Activated CD8-positive, alpha-beta memory T cell treated with anti-CD3 and anti-CD28 coated beads, Interleukin-2, amount 10 ng/mL, durations not matched to agents 7 days and 5 days (primary cell): ENCODE results near the gene PASD1. TPM values are rescaled to one million over a fixed set of nuclear protein-coding genes. Genes with fewer than 3 reads are reported as not detected.
"Not testable (repeated sequence)": the region's sequence is repeated elsewhere in the genome, so short reads cannot be mapped to it uniquely, and the experiment has no call there.

Experiments
- ATAC-seq: fragments of 150-1000 bp; cut with Tn5 transposase; one replicate; pipeline ENCODE4 v1.10.0; 2021; ENCODE audit warnings: moderate library complexity
- CTCF ChIA-PET: fragments of 350-600 bp; sonication (Branson Sonifier 250); formaldehyde crosslinking; loops from one replicate; lab custom pipeline; 2021; ENCODE audit warnings: antibody characterized with exemption; lab: Charles Lee
- DNase-seq: peaks from one replicate; pipeline ENCODE4 v3.0.0-alpha.2; 2020
- H3K27ac Mint-ChIP-seq: one replicate; pipeline ENCODE4 v1.8.0; 2021; ENCODE audit warnings: mild to moderate bottlenecking, mixed read lengths
- H3K27me3 Mint-ChIP-seq: one replicate; pipeline ENCODE4 v1.8.0; 2021; ENCODE audit warnings: mixed read lengths
- H3K36me3 Mint-ChIP-seq: one replicate; pipeline ENCODE4 v1.8.0; 2021; ENCODE audit warnings: mild to moderate bottlenecking, mixed read lengths
- H3K4me1 Mint-ChIP-seq: one replicate; pipeline ENCODE4 v1.8.0; 2021; ENCODE audit warnings: mixed read lengths
- H3K4me3 Mint-ChIP-seq: one replicate; pipeline ENCODE4 v1.8.0; 2021; ENCODE audit warnings: mild to moderate bottlenecking, moderate library complexity, mixed read lengths
- H3K9me3 Mint-ChIP-seq: one replicate; pipeline ENCODE4 v1.8.0; 2022; ENCODE audit warnings: low read depth, mixed read lengths
- total RNA-seq, 2 experiments: library from RNA; stranded (reverse); gene quantifications; one replicate each; pipeline ENCODE4 v1.2.3, GENCODE V29; 2021

The PASD1 gene
- total RNA-seq, 2 experiments from 2014 or later, result not detected

- ATAC-seq, result no peak
- no peaks in the 10 kb centered on the region for H3K27me3 Mint-ChIP-seq
- H3K36me3 Mint-ChIP-seq, result no peaks in the 10 kb centered on the region
- no peak for DNase-seq
- CTCF ChIA-PET, result no interaction called here
- H3K4me1 Mint-ChIP-seq, result no peaks in the 10 kb centered on the region
- no peaks in the 10 kb centered on the region for H3K9me3 Mint-ChIP-seq
- H3K4me3 Mint-ChIP-seq, result no peak overlapping the region
- H3K27ac Mint-ChIP-seq, result no peak overlapping the region
These were observed 112.7 kb downstream of the PASD1 start for GRCh38 chrX:151676196-151676595.

- no peaks in the 10 kb centered on the region for H3K36me3 Mint-ChIP-seq
- ATAC-seq, result no peak
- no peak overlapping the region for H3K4me3 Mint-ChIP-seq
- H3K27me3 Mint-ChIP-seq, result peaks cover 8% of the 10 kb centered on the region
- H3K9me3 Mint-ChIP-seq, result no peaks in the 10 kb centered on the region
- CTCF ChIA-PET, result no interaction called here
- no peak overlapping the region for H3K27ac Mint-ChIP-seq
- peaks cover 2% of the 10 kb centered on the region for H3K4me1 Mint-ChIP-seq
- no peak for DNase-seq
These were observed 116.4 kb downstream of the PASD1 start for GRCh38 chrX:151679798-151680402.

- H3K27me3 Mint-ChIP-seq, result peaks cover 8% of the 10 kb centered on the region
- H3K4me1 Mint-ChIP-seq, result peaks cover 2% of the 10 kb centered on the region
- no peak overlapping the region for H3K4me3 Mint-ChIP-seq
- no peaks in the 10 kb centered on the region for H3K9me3 Mint-ChIP-seq
- CTCF ChIA-PET, result interaction anchor here (1.2 kb wide), 1 partner anchor 527 kb away, joined by 3 read pairs; no protein-coding TSS in a partner anchor
- no peaks in the 10 kb centered on the region for H3K36me3 Mint-ChIP-seq
- no peak overlapping the region for H3K27ac Mint-ChIP-seq
- DNase-seq (peak; percentile 64), ATAC-seq (no peak)
These were observed 117.3 kb downstream of the PASD1 start for GRCh38 chrX:151680805-151681204.

- no peak for ATAC-seq
- H3K9me3 Mint-ChIP-seq, result no peaks in the 10 kb centered on the region
These were observed 124.2 kb downstream of the PASD1 start for GRCh38 chrX:151687635-151688034.

DNA sequence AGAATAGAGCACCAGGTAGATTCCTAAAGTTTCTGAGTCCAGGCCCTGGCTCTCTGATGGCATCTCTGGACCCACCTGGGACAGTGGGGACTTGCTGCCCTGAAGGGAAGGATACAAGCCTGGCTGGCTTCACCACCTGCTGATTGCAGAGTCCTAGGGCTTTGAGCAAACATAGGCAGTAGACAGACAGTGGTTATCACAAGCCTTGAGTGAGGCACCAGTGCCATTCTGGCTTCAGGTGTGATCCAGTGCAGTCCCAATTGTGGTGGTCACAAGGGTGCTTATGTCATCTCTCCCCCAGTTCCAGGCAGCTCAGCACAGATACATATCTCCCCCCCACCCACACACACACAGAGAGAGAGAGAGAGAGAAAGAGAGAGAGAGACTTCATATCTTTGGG is 125.2 kb downstream of the PASD1 start:
- no peaks in the 10 kb centered on the region for H3K9me3 Mint-ChIP-seq
- no peak overlapping the region for H3K4me3 Mint-ChIP-seq
- no peaks in the 10 kb centered on the region for H3K4me1 Mint-ChIP-seq
- no peak overlapping the region for H3K27ac Mint-ChIP-seq
- CTCF ChIA-PET, result no interaction called here
- no peaks in the 10 kb centered on the region for H3K36me3 Mint-ChIP-seq
- DNase-seq, result no peak
- ATAC-seq, result no peak
- peaks cover 5% of the 10 kb centered on the region for H3K27me3 Mint-ChIP-seq

More at GRCh38 chrX:151687635-151688034, 124.2 kb downstream of the PASD1 start:
- DNase-seq, result no peak
- Mint-ChIP-seq H3K4me3 (no peak overlapping the region), H3K36me3 (no peaks in the 10 kb centered on the region), H3K27ac (no peak overlapping the region), H3K4me1 (peaks cover 2% of the 10 kb centered on the region), H3K27me3 (peaks cover 8% of the 10 kb centered on the region)
- CTCF ChIA-PET, result no interaction called here

DNA sequence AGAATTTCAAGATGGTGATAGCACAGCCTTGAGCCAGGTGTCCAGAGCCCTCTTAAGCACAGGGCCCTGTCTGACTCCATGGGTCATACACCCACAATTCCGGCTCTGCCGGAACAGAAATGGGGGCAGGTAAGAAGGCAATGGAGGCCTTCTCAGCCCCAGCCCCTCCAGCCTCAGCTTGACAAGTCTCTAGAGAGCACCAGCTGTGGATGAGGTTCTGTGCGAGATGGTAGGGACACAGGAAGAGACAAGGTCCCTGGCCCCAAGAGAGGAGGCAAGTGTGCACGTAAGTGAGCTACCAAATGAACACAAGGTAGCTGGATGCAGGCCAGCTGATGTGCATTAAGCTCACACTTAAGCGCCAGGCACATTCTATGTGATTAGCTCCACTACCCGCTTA is 129.3 kb downstream of the PASD1 start:
- no peak overlapping the region for H3K27ac Mint-ChIP-seq

DNA sequence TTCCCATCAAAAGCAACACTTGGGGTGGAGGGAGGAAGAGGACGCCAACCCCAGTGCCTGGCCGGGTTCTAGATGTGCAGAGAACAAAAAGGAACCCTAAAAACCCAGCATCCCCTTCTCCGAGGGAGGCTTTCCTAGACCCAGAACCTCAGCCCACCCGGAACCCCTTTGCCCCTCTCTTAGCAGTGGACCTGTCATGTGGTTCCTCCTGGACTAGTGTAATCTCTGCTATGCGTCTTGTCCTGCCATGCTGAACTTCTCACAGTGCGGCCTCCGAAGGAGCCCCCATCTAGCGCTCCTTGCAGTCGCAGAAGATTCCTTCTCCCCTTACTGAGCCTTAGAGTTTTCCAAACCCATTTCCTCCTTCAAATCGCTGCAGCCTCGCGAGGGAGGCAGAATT is 130.6 kb downstream of the PASD1 start:
- Mint-ChIP-seq H3K4me1 (no peaks in the 10 kb centered on the region), H3K36me3 (no peaks in the 10 kb centered on the region), H3K9me3 (no peaks in the 10 kb centered on the region), H3K27me3 (peaks cover 14% of the 10 kb centered on the region), H3K27ac (no peak overlapping the region), H3K4me3 (no peak overlapping the region)
- ATAC-seq (no peak), DNase-seq (no peak)
- CTCF ChIA-PET, result no interaction called here

More for the DNA sequence above, 129.3 kb downstream of the PASD1 start:
- DNase-seq (no peak), ATAC-seq (no peak)
- CTCF ChIA-PET, result no interaction called here
- H3K36me3 Mint-ChIP-seq, result no peaks in the 10 kb centered on the region
- H3K27me3 Mint-ChIP-seq, result peaks cover 14% of the 10 kb centered on the region
- no peaks in the 10 kb centered on the region for H3K4me1 Mint-ChIP-seq
- no peak overlapping the region for H3K4me3 Mint-ChIP-seq
- no peaks in the 10 kb centered on the region for H3K9me3 Mint-ChIP-seq

DNA sequence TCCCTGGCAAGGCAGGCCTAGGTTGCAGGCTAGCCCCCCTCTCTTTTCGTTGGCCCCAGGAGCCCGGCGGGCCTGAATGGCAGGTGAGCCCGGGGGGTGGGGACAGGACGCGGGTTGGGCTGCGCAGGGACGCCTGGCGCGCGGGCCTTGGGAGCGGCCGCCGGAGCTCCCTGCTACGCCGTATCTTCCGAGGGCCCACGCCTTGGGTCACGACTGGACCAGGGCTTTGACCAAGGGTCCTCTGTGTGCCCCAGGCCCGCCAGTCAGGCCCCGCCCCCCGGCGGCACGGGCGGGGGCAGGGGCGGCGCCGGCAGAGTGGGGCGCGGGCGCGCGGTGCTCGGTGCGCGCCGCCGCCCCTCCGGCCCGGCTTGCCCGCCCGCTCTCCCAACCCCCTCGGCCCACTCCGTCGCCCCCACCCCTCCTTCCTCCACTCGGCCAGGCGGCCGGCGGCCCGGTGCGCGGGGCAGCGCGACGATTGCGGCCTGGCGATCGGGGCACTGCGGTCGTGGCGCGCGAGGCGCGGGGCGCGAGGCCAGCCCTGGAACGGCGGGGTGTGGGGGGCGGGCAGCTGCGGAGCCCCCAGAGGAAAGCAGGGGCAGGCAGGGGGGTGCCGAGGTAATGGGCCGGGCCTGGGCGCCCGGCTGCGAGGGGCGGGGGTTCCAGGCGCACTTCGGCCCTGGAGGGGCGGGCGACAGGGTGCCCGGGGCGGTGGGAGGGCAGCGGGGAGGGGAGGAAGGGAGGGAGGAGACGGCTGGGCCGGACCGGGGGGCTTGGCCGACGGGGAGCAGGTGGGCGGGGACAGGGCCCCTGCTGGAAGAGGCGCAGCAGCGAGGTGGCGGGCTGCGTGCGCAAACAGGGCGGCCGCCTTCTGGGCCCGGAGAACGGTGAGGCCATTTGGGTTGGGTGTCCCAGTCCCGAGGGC is 131.4 kb downstream of the PASD1 start, which contains the start of gene PRRG3:
PRRG3 (plus strand) TSS at position 798 of the 922 bp plus-strand sequence. CDS start 3,357 bp downstream, outside the sequence.
- no peak for ATAC-seq

GRCh38 chrX:151695583-151696340 is 132.3 kb downstream of the PASD1 start:
- no peak for DNase-seq
- no peak for ATAC-seq
- H3K4me3 Mint-ChIP-seq, result no peak overlapping the region
- no peaks in the 10 kb centered on the region for H3K4me1 Mint-ChIP-seq
- no peaks in the 10 kb centered on the region for H3K9me3 Mint-ChIP-seq
- no peak overlapping the region for H3K27ac Mint-ChIP-seq
- CTCF ChIA-PET, result no interaction called here
- peaks cover 14% of the 10 kb centered on the region for H3K27me3 Mint-ChIP-seq
- H3K36me3 Mint-ChIP-seq, result no peaks in the 10 kb centered on the region

More for the DNA sequence above, 131.4 kb downstream of the PASD1 start, which contains the start of gene PRRG3:
- H3K4me3 Mint-ChIP-seq, result no peak within 1 kb of the TSS
- H3K4me1 Mint-ChIP-seq, result no peaks in the 10 kb centered on the region
- CTCF ChIA-PET, result no interaction called here
- no peak for DNase-seq
- H3K27me3 Mint-ChIP-seq, result peaks cover 14% of the 10 kb centered on the region
- H3K27ac Mint-ChIP-seq, result no peak within 1 kb of the TSS
- H3K36me3 Mint-ChIP-seq, result no peaks in the 10 kb centered on the region
- no peaks in the 10 kb centered on the region for H3K9me3 Mint-ChIP-seq

DNA sequence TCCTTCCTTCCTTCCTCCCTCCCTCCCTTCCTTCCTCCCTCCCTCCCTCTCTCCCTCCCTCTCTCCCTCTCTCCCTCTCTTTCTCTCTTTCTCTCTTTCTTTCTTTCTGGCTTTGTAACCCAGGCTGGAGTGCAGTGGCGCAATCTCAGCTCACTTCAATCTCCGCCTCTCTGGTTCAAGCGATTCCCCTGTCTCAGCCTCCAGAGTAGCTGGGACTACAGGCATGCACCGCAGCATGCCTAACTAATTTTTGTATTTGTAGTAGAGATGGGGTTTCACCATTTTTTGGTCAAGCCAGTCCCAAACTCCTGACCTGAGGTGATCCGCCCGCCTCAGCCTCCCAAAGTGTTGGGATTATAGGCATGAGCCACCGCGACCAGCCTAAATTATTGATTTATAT is 133.6 kb downstream of the PASD1 start:
- H3K36me3 Mint-ChIP-seq, H3K4me1 Mint-ChIP-seq, H3K4me3 Mint-ChIP-seq, DNase-seq, H3K27ac Mint-ChIP-seq, ATAC-seq, CTCF ChIA-PET, H3K9me3 Mint-ChIP-seq: not testable (repeated sequence)
- peaks cover 14% of the 10 kb centered on the region for H3K27me3 Mint-ChIP-seq

GRCh38 chrX:151697522-151697921 is 134.0 kb downstream of the PASD1 start:
- ATAC-seq, result no peak
- no peak overlapping the region for H3K27ac Mint-ChIP-seq
- peaks cover 14% of the 10 kb centered on the region for H3K27me3 Mint-ChIP-seq
- H3K4me1 Mint-ChIP-seq, result no peaks in the 10 kb centered on the region
- no peaks in the 10 kb centered on the region for H3K36me3 Mint-ChIP-seq
- H3K9me3 Mint-ChIP-seq, result no peaks in the 10 kb centered on the region
- DNase-seq, result no peak
- H3K4me3 Mint-ChIP-seq, result no peak overlapping the region
- CTCF ChIA-PET, result no interaction called here

- no peak for ATAC-seq
- no peak overlapping the region for H3K27ac Mint-ChIP-seq
- H3K4me1 Mint-ChIP-seq, result no peaks in the 10 kb centered on the region
- DNase-seq, result no peak
- H3K4me3 Mint-ChIP-seq, result no peak overlapping the region
- H3K27me3 Mint-ChIP-seq, result peaks cover 11% of the 10 kb centered on the region
- H3K9me3 Mint-ChIP-seq, result no peaks in the 10 kb centered on the region
- CTCF ChIA-PET, result no interaction called here
- H3K36me3 Mint-ChIP-seq, result no peaks in the 10 kb centered on the region
These were observed 135.0 kb downstream of the PASD1 start for GRCh38 chrX:151698485-151698884.

GRCh38 chrX:151699746-151700145 is 136.3 kb downstream of the PASD1 start:
- H3K27me3 Mint-ChIP-seq, result peaks cover 8% of the 10 kb centered on the region
- no peaks in the 10 kb centered on the region for H3K4me1 Mint-ChIP-seq
- DNase-seq, result no peak
- H3K27ac Mint-ChIP-seq, result no peak overlapping the region
- CTCF ChIA-PET, result no interaction called here
- ATAC-seq, result no peak
- no peak overlapping the region for H3K4me3 Mint-ChIP-seq
- no peaks in the 10 kb centered on the region for H3K36me3 Mint-ChIP-seq
- H3K9me3 Mint-ChIP-seq, result no peaks in the 10 kb centered on the region
